Activated T-cell treated with anti-CD3 and anti-CD28 coated beads, Interleukin-2, amount 50 U/mL, for 4 hours (primary cell): ENCODE results near the gene NR2F6. TPM values are rescaled to one million over a fixed set of nuclear protein-coding genes. Genes with fewer than 3 reads are reported as not detected.

Experiments
- ATAC-seq, 2 donors: fragments of 200-7000 bp; cut with Tn5 transposase; one replicate each; pipeline ENCODE4 v1.10.0; 2021
- DNase-seq: peaks from one replicate; pipeline ENCODE4 v3.0.0-alpha.2; 2020
- H3K27me3 Mint-ChIP-seq: one replicate; pipeline ENCODE4 v1.8.0; 2021; ENCODE audit warnings: low read depth, mixed read lengths
- H3K36me3 Mint-ChIP-seq: one replicate; pipeline ENCODE4 v1.8.0; 2022; ENCODE audit warnings: mixed read lengths; ENCODE audit not compliant: insufficient read depth
- H3K4me1 Mint-ChIP-seq: one replicate; pipeline ENCODE4 v1.8.0; 2021; ENCODE audit warnings: low read depth, mixed read lengths
- H3K4me3 Mint-ChIP-seq: one replicate; pipeline ENCODE4 v1.8.0; 2021; ENCODE audit warnings: mild to moderate bottlenecking, moderate library complexity, mixed read lengths
- H3K9me3 Mint-ChIP-seq: one replicate; pipeline ENCODE4 v1.8.0; 2021; ENCODE audit warnings: mixed read lengths
- total RNA-seq, 3 donors: library from RNA; stranded (reverse); gene quantifications; one replicate each; pipeline ENCODE4 v1.2.1, GENCODE V29; 2021

NR2F6 gene
- total RNA-seq, result 10 to 100 TPM; 10.1 to 14.4 (median 13.6) TPM

GRCh38 chr19:17245535-17245984, at the start of gene NR2F6:
TSS of gene NR2F6 (minus strand) at chr19:17245919. CDS start at chr19:17245220, 699 bp downstream.
- H3K27me3 Mint-ChIP-seq, result peaks cover 3% of the 10 kb centered on the region
- ATAC-seq (no peak), DNase-seq (no peak)
- peak within 1 kb of the TSS; percentile 84 for H3K4me3 Mint-ChIP-seq
- H3K36me3 Mint-ChIP-seq, result no peaks in the 10 kb centered on the region
- peaks cover 5% of the 10 kb centered on the region for H3K4me1 Mint-ChIP-seq
- no peaks in the 10 kb centered on the region for H3K9me3 Mint-ChIP-seq

- peak in 1 of 2 donors; percentile 27 for ATAC-seq
- DNase-seq, result peak; percentile 40
- Mint-ChIP-seq H3K9me3 (no peaks in the 10 kb centered on the region), H3K27me3 (peaks cover 2% of the 10 kb centered on the region), H3K4me1 (peaks cover 7% of the 10 kb centered on the region), H3K36me3 (no peaks in the 10 kb centered on the region), H3K4me3 (no peak overlapping the region)
These were observed 48.6 kb upstream of the NR2F6 start for GRCh38 chr19:17294051-17294891.

GRCh38 chr19:17293605-17294004, 47.9 kb upstream of the NR2F6 start:
- H3K36me3 Mint-ChIP-seq, result no peaks in the 10 kb centered on the region
- peaks cover 7% of the 10 kb centered on the region for H3K4me1 Mint-ChIP-seq
- no peaks in the 10 kb centered on the region for H3K9me3 Mint-ChIP-seq
- no peak overlapping the region for H3K4me3 Mint-ChIP-seq
- H3K27me3 Mint-ChIP-seq, result peaks cover 5% of the 10 kb centered on the region
- no peak for ATAC-seq
- no peak for DNase-seq

- H3K9me3 Mint-ChIP-seq, result no peaks in the 10 kb centered on the region
- H3K36me3 Mint-ChIP-seq, result no peaks in the 10 kb centered on the region
- peak; percentile 75 for DNase-seq
- peaks cover 10% of the 10 kb centered on the region for H3K27me3 Mint-ChIP-seq
- ATAC-seq, result peak; percentile 96 to 98
- peak overlapping the region; percentile 85 for H3K4me3 Mint-ChIP-seq
- H3K4me1 Mint-ChIP-seq, result peaks cover 7% of the 10 kb centered on the region
These were observed 46.8 kb upstream of the NR2F6 start for GRCh38 chr19:17292301-17293074.

- no peak for ATAC-seq
- Mint-ChIP-seq H3K27me3 (peaks cover 13% of the 10 kb centered on the region), H3K9me3 (no peaks in the 10 kb centered on the region), H3K36me3 (no peaks in the 10 kb centered on the region), H3K4me3 (no peak overlapping the region), H3K4me1 (peaks cover 7% of the 10 kb centered on the region)
- DNase-seq, result no peak
These were observed 43.8 kb upstream of the NR2F6 start for GRCh38 chr19:17289489-17289888.

GRCh38 chr19:17286752-17287151, 41.0 kb upstream of the NR2F6 start:
- Mint-ChIP-seq H3K4me3 (no peak overlapping the region), H3K27me3 (peaks cover 13% of the 10 kb centered on the region), H3K9me3 (no peaks in the 10 kb centered on the region), H3K36me3 (no peaks in the 10 kb centered on the region), H3K4me1 (peaks cover 4% of the 10 kb centered on the region)
- ATAC-seq (no peak), DNase-seq (no peak)

- Mint-ChIP-seq H3K36me3 (no peaks in the 10 kb centered on the region), H3K4me1 (peaks cover 7% of the 10 kb centered on the region), H3K4me3 (no peak overlapping the region), H3K9me3 (no peaks in the 10 kb centered on the region), H3K27me3 (peaks cover 13% of the 10 kb centered on the region)
- ATAC-seq (no peak), DNase-seq (no peak)
These were observed 40.5 kb upstream of the NR2F6 start for GRCh38 chr19:17286263-17286662.

- Mint-ChIP-seq H3K9me3 (no peaks in the 10 kb centered on the region), H3K27me3 (peaks cover 13% of the 10 kb centered on the region), H3K4me1 (peaks cover 9% of the 10 kb centered on the region), H3K4me3 (no peak overlapping the region), H3K36me3 (no peaks in the 10 kb centered on the region)
- DNase-seq (no peak), ATAC-seq (no peak)
These were observed 39.9 kb upstream of the NR2F6 start for GRCh38 chr19:17285415-17286135.

- H3K27me3 Mint-ChIP-seq, result peaks cover 8% of the 10 kb centered on the region
- no peaks in the 10 kb centered on the region for H3K9me3 Mint-ChIP-seq
- peaks cover 7% of the 10 kb centered on the region for H3K4me1 Mint-ChIP-seq
- H3K36me3 Mint-ChIP-seq, result no peaks in the 10 kb centered on the region
- DNase-seq (no peak), ATAC-seq (no peak)
- no peak overlapping the region for H3K4me3 Mint-ChIP-seq
These were observed 37.8 kb upstream of the NR2F6 start for GRCh38 chr19:17283504-17283996.

- H3K9me3 Mint-ChIP-seq, result no peaks in the 10 kb centered on the region
These were observed 36.9 kb upstream of the NR2F6 start for GRCh38 chr19:17282488-17283125.

GRCh38 chr19:17281391-17282304, 35.9 kb upstream of the NR2F6 start, which contains the start of gene ANKLE1:
TSS of gene ANKLE1 (plus strand) at chr19:17281901. CDS start at chr19:17281921, 20 bp downstream.
- H3K36me3 Mint-ChIP-seq, result peaks cover 6% of the 10 kb centered on the region
- DNase-seq (no peak), ATAC-seq (peak; percentile 25 to 57)
- peaks cover 7% of the 10 kb centered on the region for H3K4me1 Mint-ChIP-seq
- H3K4me3 Mint-ChIP-seq, result peak within 1 kb of the TSS; percentile 82
- peaks cover under 1% of the 10 kb centered on the region for H3K27me3 Mint-ChIP-seq
- H3K9me3 Mint-ChIP-seq, result no peaks in the 10 kb centered on the region

More at GRCh38 chr19:17282488-17283125, 36.9 kb upstream of the NR2F6 start:
- peak; percentile 73 for DNase-seq
- peak overlapping the region; percentile 82 for H3K4me3 Mint-ChIP-seq
- peaks cover under 1% of the 10 kb centered on the region for H3K36me3 Mint-ChIP-seq
- H3K27me3 Mint-ChIP-seq, result peaks cover 4% of the 10 kb centered on the region
- peak; percentile 91 to 95 for ATAC-seq
- peaks cover 7% of the 10 kb centered on the region for H3K4me1 Mint-ChIP-seq

- no peak overlapping the region for H3K4me3 Mint-ChIP-seq
- peaks cover 20% of the 10 kb centered on the region for H3K36me3 Mint-ChIP-seq
- H3K9me3 Mint-ChIP-seq, result no peaks in the 10 kb centered on the region
- no peak for ATAC-seq
- DNase-seq, result no peak
- H3K27me3 Mint-ChIP-seq, result no peaks in the 10 kb centered on the region
- H3K4me1 Mint-ChIP-seq, result peaks cover 7% of the 10 kb centered on the region
These were observed 33.7 kb upstream of the NR2F6 start for GRCh38 chr19:17279436-17279835.
